Measurements from ENCODE around the gene ZNF213. TPM values are rescaled to one million over a fixed set of nuclear protein-coding genes. Genes with fewer than 3 reads are reported as not detected.

The ZNF213 gene
- total and polyA plus RNA-seq, 2 donors from 2014 or later = 5.6 to 12.5 TPM

DNA sequence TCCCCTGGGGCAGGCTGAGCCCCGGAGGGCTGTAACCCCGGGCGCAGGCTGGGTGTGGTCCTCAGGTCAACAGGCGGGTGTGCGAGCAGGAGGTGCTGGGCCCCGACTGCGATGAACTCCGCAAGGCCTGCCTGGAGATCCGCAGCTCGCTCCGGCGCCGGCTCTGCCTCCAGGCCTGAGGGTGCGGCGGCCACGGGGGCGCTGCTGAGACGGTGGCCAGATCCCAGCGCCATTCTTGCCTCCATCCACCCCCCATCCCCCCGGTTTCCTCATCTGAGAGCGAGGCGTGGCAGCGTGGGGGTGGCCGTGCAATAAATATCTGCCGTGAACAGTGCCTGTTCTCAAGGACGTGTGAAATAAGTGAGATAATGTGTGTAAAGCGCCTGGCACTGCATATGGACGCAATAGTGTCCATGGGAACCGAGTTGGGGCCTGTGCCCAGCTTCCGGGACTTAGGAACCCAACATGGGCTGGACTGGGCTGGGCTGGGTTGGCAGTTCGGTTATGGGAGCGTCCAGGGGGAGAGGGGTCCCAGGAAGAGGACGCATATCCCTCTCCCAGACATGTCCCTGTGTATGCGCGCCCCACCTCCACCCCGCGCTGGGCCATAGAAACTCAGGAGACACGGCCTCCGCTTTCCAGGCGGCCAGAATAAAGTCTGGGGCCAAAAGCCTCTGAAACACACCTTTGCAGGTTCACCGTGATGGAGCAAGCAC lies 15.0 kb downstream of the ZNF213 start:
- H3K36me3 ChIP-seq (ENCODE audit: control insufficient read depth in 2 of 3, insufficient read depth in 3 of 3, low read length in 3 of 3) = no peaks in the 10 kb centered on the region
- H3K9me3 ChIP-seq (ENCODE audit: control insufficient read depth in 2 of 3, insufficient read depth in 1 of 3, low read length in 3 of 3) = no peaks in the 10 kb centered on the region
- intact Hi-C loops (cut with DNase I) = no loop called here
- FAIRE-seq (no peak), DNase-seq (peak; percentile 73 to 87 (median 84))
- TF ChIP-seq, protein P1, sequence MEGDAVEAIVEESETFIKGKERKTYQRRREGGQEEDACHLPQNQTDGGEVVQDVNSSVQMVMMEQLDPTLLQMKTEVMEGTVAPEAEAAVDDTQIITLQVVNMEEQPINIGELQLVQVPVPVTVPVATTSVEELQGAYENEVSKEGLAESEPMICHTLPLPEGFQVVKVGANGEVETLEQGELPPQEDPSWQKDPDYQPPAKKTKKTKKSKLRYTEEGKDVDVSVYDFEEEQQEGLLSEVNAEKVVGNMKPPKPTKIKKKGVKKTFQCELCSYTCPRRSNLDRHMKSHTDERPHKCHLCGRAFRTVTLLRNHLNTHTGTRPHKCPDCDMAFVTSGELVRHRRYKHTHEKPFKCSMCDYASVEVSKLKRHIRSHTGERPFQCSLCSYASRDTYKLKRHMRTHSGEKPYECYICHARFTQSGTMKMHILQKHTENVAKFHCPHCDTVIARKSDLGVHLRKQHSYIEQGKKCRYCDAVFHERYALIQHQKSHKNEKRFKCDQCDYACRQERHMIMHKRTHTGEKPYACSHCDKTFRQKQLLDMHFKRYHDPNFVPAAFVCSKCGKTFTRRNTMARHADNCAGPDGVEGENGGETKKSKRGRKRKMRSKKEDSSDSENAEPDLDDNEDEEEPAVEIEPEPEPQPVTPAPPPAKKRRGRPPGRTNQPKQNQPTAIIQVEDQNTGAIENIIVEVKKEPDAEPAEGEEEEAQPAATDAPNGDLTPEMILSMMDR (IDR thresholded peaks at IDR 0.05; ENCODE audit: borderline replicate concordance, extremely low read depth, insufficient read depth) = peak; percentile 45
- H3K4me3 ChIP-seq (ENCODE audit: low read length in 3 of 3) = peak overlapping the region; percentile 69 to 89 (median 85)
- H3K4me1 ChIP-seq (ENCODE audit: control insufficient read depth in 2 of 3, insufficient read depth in 2 of 3, low read depth in 1 of 3, low read length in 3 of 3) = peaks cover 0 to 7% (median 3%) of the 10 kb centered on the region in 3 donors
- no peaks in the 10 kb centered on the region for H3K27me3 ChIP-seq (ENCODE audit: control insufficient read depth, insufficient read depth, low read length)
- peak overlapping the region; percentile 64 to 78 for H3K27ac ChIP-seq (ENCODE audit: low read depth in 2 of 2, low read length in 2 of 2)
- H3K9ac ChIP-seq (ENCODE audit: low read length in 3 of 3) = peak overlapping the region; percentile 44 to 75 (median 68)

DNA sequence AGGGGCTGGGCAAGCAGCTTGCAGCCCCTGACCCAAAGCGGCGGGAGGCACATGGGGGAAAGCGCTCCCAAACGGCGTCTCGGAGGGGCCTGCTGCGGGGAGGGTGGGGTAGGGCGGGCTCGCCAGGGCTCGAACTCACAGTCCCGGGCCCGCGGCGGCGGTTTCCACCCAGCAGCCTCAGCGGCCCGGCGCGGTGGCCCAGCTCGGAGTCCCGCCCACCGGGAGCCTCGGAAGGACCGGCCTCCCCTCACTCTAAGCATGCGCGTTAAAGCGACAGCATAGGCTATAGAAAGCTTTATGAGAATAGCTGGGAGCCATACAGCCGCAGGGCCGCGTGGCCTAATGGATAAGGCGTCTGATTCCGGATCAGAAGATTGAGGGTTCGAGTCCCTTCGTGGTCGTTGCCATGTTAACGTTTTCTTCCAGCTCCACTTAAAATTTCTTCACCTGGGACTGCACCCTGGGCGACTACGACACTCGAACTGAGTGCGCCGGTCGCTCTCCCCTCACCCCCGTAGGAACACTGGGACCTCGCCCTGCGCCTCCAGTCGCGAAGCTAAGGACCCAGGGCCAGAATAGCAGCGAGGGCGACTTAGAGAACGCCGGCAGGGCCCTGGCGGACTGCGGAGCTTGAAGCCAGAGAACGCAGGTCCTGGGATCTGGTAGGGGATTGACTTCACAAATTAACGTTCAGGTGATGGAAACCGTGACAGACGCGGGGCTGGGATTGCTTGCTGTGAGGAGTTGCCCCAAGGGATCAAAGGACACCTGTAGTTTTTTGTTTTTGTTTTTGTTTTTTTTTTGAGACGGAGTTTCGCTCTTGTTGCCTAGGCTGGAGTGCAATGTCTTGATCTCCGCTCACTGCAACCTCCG lies 15.8 kb downstream of the ZNF213 start:
- intact Hi-C loops (cut with DNase I) = no loop called here
- no peaks in the 10 kb centered on the region for H3K27me3 ChIP-seq (ENCODE audit: control insufficient read depth, insufficient read depth, low read length)
- H3K9ac ChIP-seq (ENCODE audit: low read length in 3 of 3) = peak overlapping the region; percentile 44 to 78 (median 68)
- peak overlapping the region; percentile 64 to 78 for H3K27ac ChIP-seq (ENCODE audit: low read depth in 2 of 2, low read length in 2 of 2)
- peak; percentile 97 to 99 (median 99) for DNase-seq
- H3K4me1 ChIP-seq (ENCODE audit: control insufficient read depth in 2 of 3, insufficient read depth in 2 of 3, low read depth in 1 of 3, low read length in 3 of 3) = peaks cover 0 to 7% (median 3%) of the 10 kb centered on the region in 3 donors
- TF ChIP-seq, protein P1 (IDR thresholded peaks at IDR 0.05; ENCODE audit: borderline replicate concordance, extremely low read depth, insufficient read depth) = no peak
- H3K9me3 ChIP-seq (ENCODE audit: control insufficient read depth in 2 of 3, insufficient read depth in 1 of 3, low read length in 3 of 3) = no peaks in the 10 kb centered on the region
- no peak for FAIRE-seq
- H3K36me3 ChIP-seq (ENCODE audit: control insufficient read depth in 2 of 3, insufficient read depth in 3 of 3, low read length in 3 of 3) = no peaks in the 10 kb centered on the region
- H3K4me3 ChIP-seq (ENCODE audit: low read length in 3 of 3) = peak overlapping the region; percentile 69 to 89 (median 85)

DNA sequence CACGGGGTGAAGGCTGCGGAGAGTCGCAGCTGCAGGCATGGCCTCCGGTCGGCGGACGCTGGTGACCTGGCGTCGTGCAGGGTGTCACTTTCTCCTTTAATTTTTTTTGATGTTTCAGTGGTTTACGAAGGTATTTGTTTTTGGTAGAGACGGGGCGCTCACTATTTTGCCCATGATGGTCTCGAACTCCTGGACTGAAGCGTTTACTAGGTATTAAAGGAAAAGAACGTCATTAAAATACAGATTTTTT lies 17.1 kb downstream of the ZNF213 start:
- DNase-seq = peak in 1 of 5 donors; percentile 76
- H3K27me3 ChIP-seq (ENCODE audit: control insufficient read depth, insufficient read depth, low read length) = no peaks in the 10 kb centered on the region
- H3K36me3 ChIP-seq (ENCODE audit: control insufficient read depth in 2 of 3, insufficient read depth in 3 of 3, low read length in 3 of 3) = no peaks in the 10 kb centered on the region
- H3K4me3 ChIP-seq (ENCODE audit: low read length in 3 of 3) = peak overlapping the region in 2 of 3 donors; percentile 50 to 65
- no peaks in the 10 kb centered on the region for H3K9me3 ChIP-seq (ENCODE audit: control insufficient read depth in 2 of 3, insufficient read depth in 1 of 3, low read length in 3 of 3)
- no peak overlapping the region for H3K9ac ChIP-seq (ENCODE audit: low read length in 3 of 3)
- no peak overlapping the region for H3K27ac ChIP-seq (ENCODE audit: low read depth in 2 of 2, low read length in 2 of 2)
- TF ChIP-seq, protein P1 (IDR thresholded peaks at IDR 0.05; ENCODE audit: borderline replicate concordance, extremely low read depth, insufficient read depth) = no peak
- intact Hi-C loops (cut with DNase I) = no loop called here
- H3K4me1 ChIP-seq (ENCODE audit: control insufficient read depth in 2 of 3, insufficient read depth in 2 of 3, low read depth in 1 of 3, low read length in 3 of 3) = peaks cover 0 to 7% (median 3%) of the 10 kb centered on the region in 3 donors
- no peak for FAIRE-seq

Data from kidney (tissue), 14 donors.